ENCODE measurements around the gene CRLF1.

Gene CRLF1

GRCh38 chr19:18610556-18611326 lies 4.1 kb upstream of the CRLF1 start:
- Histone ChIP-seq H3K79me2 (ENCODE audit: low read length) (no peaks in the 10 kb centered on the region), H3K36me3 (replicated peaks; ENCODE audit: low read depth, low read length) (no peaks in the 10 kb centered on the region), H2AFZ (ENCODE audit: low read depth, low read length) (no peak overlapping the region), H3K27me3 (ENCODE audit: low read depth, low read length) (peaks cover 40% of the 10 kb centered on the region), H3K27ac (ENCODE audit: low read length) (no peak overlapping the region), H3K9me3 (ENCODE audit: insufficient read depth, low read length) (no peaks in the 10 kb centered on the region), H3K4me1 (ENCODE audit: low read length) (no peaks in the 10 kb centered on the region), H4K20me1 (ENCODE audit: insufficient read depth, low read length) (no peaks in the 10 kb centered on the region), H3K4me2 (ENCODE audit: low read length) (no peak overlapping the region), H3K9ac (ENCODE audit: low read length) (no peak overlapping the region), H3K4me3 (ENCODE audit: low read length) (no peak overlapping the region)
- TF ChIP-seq CTCF (IDR thresholded peaks at IDR 0.05; ENCODE audit: low read depth, low read length) (no peak), EZH2phosphoT487 (IDR thresholded peaks at IDR 0.05; ENCODE audit: low read depth) (no peak)

GRCh38 chr19:18610245-18610555 lies 3.6 kb upstream of the CRLF1 start:
- H3K4me3 ChIP-seq (ENCODE audit: low read length), result no peak overlapping the region
- H3K4me1 ChIP-seq (ENCODE audit: low read length), result no peaks in the 10 kb centered on the region
- H3K27ac ChIP-seq (ENCODE audit: low read length), result no peak overlapping the region
- H2AFZ ChIP-seq (ENCODE audit: low read depth, low read length), result no peak overlapping the region
- H3K4me2 ChIP-seq (ENCODE audit: low read length), result no peak overlapping the region
- H3K9ac ChIP-seq (ENCODE audit: low read length), result no peak overlapping the region
- no peaks in the 10 kb centered on the region for H3K79me2 ChIP-seq (ENCODE audit: low read length)
- TF ChIP-seq EZH2phosphoT487 (IDR thresholded peaks at IDR 0.05; ENCODE audit: low read depth) (no peak), CTCF (IDR thresholded peaks at IDR 0.05; ENCODE audit: low read depth, low read length) (no peak)
- no peaks in the 10 kb centered on the region for H3K9me3 ChIP-seq (ENCODE audit: insufficient read depth, low read length)
- no peaks in the 10 kb centered on the region for H3K36me3 ChIP-seq (replicated peaks; ENCODE audit: low read depth, low read length)
- H3K27me3 ChIP-seq (ENCODE audit: low read depth, low read length), result peaks cover 40% of the 10 kb centered on the region
- H4K20me1 ChIP-seq (ENCODE audit: insufficient read depth, low read length), result no peaks in the 10 kb centered on the region

GRCh38 chr19:18609717-18610051 lies 3.1 kb upstream of the CRLF1 start:
- no peak for TF ChIP-seq EZH2phosphoT487 (IDR thresholded peaks at IDR 0.05; ENCODE audit: low read depth)
- no peak for TF ChIP-seq CTCF (IDR thresholded peaks at IDR 0.05; ENCODE audit: low read depth, low read length)
- H3K27ac ChIP-seq (ENCODE audit: low read length), result no peak overlapping the region
- no peaks in the 10 kb centered on the region for H3K9me3 ChIP-seq (ENCODE audit: insufficient read depth, low read length)
- H4K20me1 ChIP-seq (ENCODE audit: insufficient read depth, low read length), result no peaks in the 10 kb centered on the region
- H3K4me3 ChIP-seq (ENCODE audit: low read length), result no peak overlapping the region
- H3K27me3 ChIP-seq (ENCODE audit: low read depth, low read length), result peaks cover 40% of the 10 kb centered on the region
- no peaks in the 10 kb centered on the region for H3K36me3 ChIP-seq (replicated peaks; ENCODE audit: low read depth, low read length)
- H3K4me2 ChIP-seq (ENCODE audit: low read length), result no peak overlapping the region
- H2AFZ ChIP-seq (ENCODE audit: low read depth, low read length), result no peak overlapping the region
- no peak overlapping the region for H3K9ac ChIP-seq (ENCODE audit: low read length)
- H3K4me1 ChIP-seq (ENCODE audit: low read length), result no peaks in the 10 kb centered on the region
- no peaks in the 10 kb centered on the region for H3K79me2 ChIP-seq (ENCODE audit: low read length)

- no peaks in the 10 kb centered on the region for H3K9me3 ChIP-seq (ENCODE audit: insufficient read depth, low read length)
- no peak overlapping the region for H3K4me2 ChIP-seq (ENCODE audit: low read length)
- no peaks in the 10 kb centered on the region for H3K79me2 ChIP-seq (ENCODE audit: low read length)
- no peaks in the 10 kb centered on the region for H4K20me1 ChIP-seq (ENCODE audit: insufficient read depth, low read length)
- H3K4me1 ChIP-seq (ENCODE audit: low read length), result no peaks in the 10 kb centered on the region
- no peak overlapping the region for H2AFZ ChIP-seq (ENCODE audit: low read depth, low read length)
- no peak overlapping the region for H3K9ac ChIP-seq (ENCODE audit: low read length)
- H3K36me3 ChIP-seq (replicated peaks; ENCODE audit: low read depth, low read length), result no peaks in the 10 kb centered on the region
- no peak for TF ChIP-seq EZH2phosphoT487 (IDR thresholded peaks at IDR 0.05; ENCODE audit: low read depth)
- TF ChIP-seq CTCF (IDR thresholded peaks at IDR 0.05; ENCODE audit: low read depth, low read length), result no peak
- H3K27me3 ChIP-seq (ENCODE audit: low read depth, low read length), result peaks cover 44% of the 10 kb centered on the region
- H3K27ac ChIP-seq (ENCODE audit: low read length), result no peak overlapping the region
- no peak overlapping the region for H3K4me3 ChIP-seq (ENCODE audit: low read length)
Observed at GRCh38 chr19:18608805-18609716, 2.5 kb upstream of the CRLF1 start.

Measured in OCI-LY3 (cell line).